Activated CD8-positive, alpha-beta T cell treated with anti-CD3 and anti-CD28 coated beads, Interleukin-2, amount 10 ng/mL, durations not matched to agents 7 days and 5 days (primary cell): ENCODE results near the gene ASB15. TPM values are rescaled to one million over a fixed set of nuclear protein-coding genes. Genes with fewer than 3 reads are reported as not detected.
"Not testable (repeated sequence)": the region's sequence is repeated elsewhere in the genome, so short reads cannot be mapped to it uniquely, and the experiment has no call there.

ENCODE experiments used
- ATAC-seq: fragments of 150-1000 bp; cut with Tn5 transposase; one replicate; pipeline ENCODE4 v1.10.0; 2021; ENCODE audit warnings: moderate library complexity
- CTCF ChIA-PET: fragments of 350-600 bp; sonication (Branson Sonifier 250); formaldehyde crosslinking; loops from one replicate; lab custom pipeline; 2021; ENCODE audit warnings: antibody characterized with exemption; lab: Charles Lee
- POLR2A ChIA-PET: fragments of 350-600 bp; sonication (Branson Sonifier 250); formaldehyde crosslinking; loops from one replicate; lab custom pipeline; 2021; ENCODE audit warnings: antibody characterized with exemption; lab: Charles Lee
- DNase-seq: peaks from one replicate; pipeline ENCODE4 v3.0.0-alpha.2; 2020
- H3K27ac Mint-ChIP-seq: one replicate; pipeline ENCODE4 v1.8.0; 2021; ENCODE audit warnings: mild to moderate bottlenecking, mixed read lengths
- H3K27me3 Mint-ChIP-seq: one replicate; pipeline ENCODE4 v1.8.0; 2021; ENCODE audit warnings: low read depth, mixed read lengths
- H3K36me3 Mint-ChIP-seq: one replicate; pipeline ENCODE4 v1.8.0; 2021; ENCODE audit warnings: low read depth, mixed read lengths
- H3K4me1 Mint-ChIP-seq: one replicate; pipeline ENCODE4 v1.8.0; 2021; ENCODE audit warnings: low read depth, mixed read lengths
- H3K4me3 Mint-ChIP-seq: one replicate; pipeline ENCODE4 v1.8.0; 2021; ENCODE audit warnings: mild to moderate bottlenecking, mixed read lengths
- H3K9me3 Mint-ChIP-seq: one replicate; pipeline ENCODE4 v1.8.0; 2022; ENCODE audit warnings: mixed read lengths; ENCODE audit not compliant: insufficient read depth
- total RNA-seq, 2 experiments: library from RNA; stranded (reverse); gene quantifications; one replicate each; pipeline ENCODE4 v1.2.3, GENCODE V29; 2021

Gene ASB15
- not detected for total RNA-seq

GRCh38 chr7:123601530-123601929 is at the start of gene ASB15:
Gene ASB15, plus strand, starts transcription at chr7:123601821. Its CDS starts 12,682 bp downstream, at chr7:123614503.
- no peak for ATAC-seq
- Mint-ChIP-seq H3K36me3 (no peaks in the 10 kb centered on the region), H3K9me3 (no peaks in the 10 kb centered on the region), H3K4me1 (no peaks in the 10 kb centered on the region), H3K4me3 (no peak within 1 kb of the TSS), H3K27ac (no peak within 1 kb of the TSS), H3K27me3 (peaks cover 7% of the 10 kb centered on the region)
- POLR2A ChIA-PET, result no interaction called here
- CTCF ChIA-PET, result no interaction called here
- no peak for DNase-seq

GRCh38 chr7:123552134-123552533 is 49.5 kb upstream of the ASB15 start:
- CTCF ChIA-PET, POLR2A ChIA-PET: not testable (repeated sequence)
- H3K36me3 Mint-ChIP-seq, result peaks cover 34% of the 10 kb centered on the region

GRCh38 chr7:123552641-123553040 is 49.0 kb upstream of the ASB15 start:
- no peaks in the 10 kb centered on the region for H3K27me3 Mint-ChIP-seq
- no peaks in the 10 kb centered on the region for H3K9me3 Mint-ChIP-seq
- H3K36me3 Mint-ChIP-seq, result peaks cover 31% of the 10 kb centered on the region
- DNase-seq (no peak), ATAC-seq (no peak)
- CTCF ChIA-PET, result no interaction called here
- POLR2A ChIA-PET, result no interaction called here
- no peak overlapping the region for H3K27ac Mint-ChIP-seq
- H3K4me3 Mint-ChIP-seq, result no peak overlapping the region
- peaks cover 10% of the 10 kb centered on the region for H3K4me1 Mint-ChIP-seq

More at GRCh38 chr7:123552134-123552533, 49.5 kb upstream of the ASB15 start:
- H3K27ac Mint-ChIP-seq, H3K9me3 Mint-ChIP-seq, DNase-seq, H3K4me3 Mint-ChIP-seq, H3K27me3 Mint-ChIP-seq, ATAC-seq: not testable (repeated sequence)
- peaks cover 15% of the 10 kb centered on the region for H3K4me1 Mint-ChIP-seq

GRCh38 chr7:123553159-123553558 is 48.5 kb upstream of the ASB15 start:
- POLR2A ChIA-PET, result no interaction called here
- CTCF ChIA-PET, result no interaction called here
- H3K4me1 Mint-ChIP-seq, result peaks cover 7% of the 10 kb centered on the region
- H3K27me3 Mint-ChIP-seq, result no peaks in the 10 kb centered on the region
- H3K27ac Mint-ChIP-seq, result no peak overlapping the region
- DNase-seq, result no peak
- ATAC-seq, result no peak
- H3K4me3 Mint-ChIP-seq, result no peak overlapping the region
- peaks cover 30% of the 10 kb centered on the region for H3K36me3 Mint-ChIP-seq
- H3K9me3 Mint-ChIP-seq, result no peaks in the 10 kb centered on the region

GRCh38 chr7:123555484-123555883 is 46.1 kb upstream of the ASB15 start:
- Mint-ChIP-seq H3K4me3 (no peak overlapping the region), H3K36me3 (peaks cover 13% of the 10 kb centered on the region), H3K9me3 (no peaks in the 10 kb centered on the region), H3K27me3 (peaks cover under 1% of the 10 kb centered on the region), H3K27ac (no peak overlapping the region), H3K4me1 (peaks cover 8% of the 10 kb centered on the region)
- POLR2A ChIA-PET, result no interaction called here
- DNase-seq (no peak), ATAC-seq (no peak)
- CTCF ChIA-PET, result no interaction called here

- no peak for DNase-seq
- Mint-ChIP-seq H3K27me3 (peaks cover 2% of the 10 kb centered on the region), H3K27ac (no peak overlapping the region), H3K4me1 (peaks cover 8% of the 10 kb centered on the region), H3K9me3 (no peaks in the 10 kb centered on the region), H3K36me3 (peaks cover 11% of the 10 kb centered on the region), H3K4me3 (no peak overlapping the region)
- ChIA-PET CTCF (interaction anchor here (1.0 to 2.4 kb wide), 5 partner anchors 12 to 192 kb away, joined by 3 to 16 read pairs (median 4); partner anchors contain the start of gene WASL), POLR2A (interaction anchor here (0.6 to 1.0 kb wide), 3 partner anchors 189 to 1272 kb away, joined by 3 to 5 read pairs (median 4); no protein-coding TSS in a partner anchor)
- ATAC-seq, result no peak
Measured at GRCh38 chr7:123557016-123557397, 44.6 kb upstream of the ASB15 start.

GRCh38 chr7:123557398-123558288 is 44.0 kb upstream of the ASB15 start, which contains the start of gene NDUFA5:
Gene NDUFA5, minus strand, starts transcription at chr7:123557818. Its CDS starts 23 bp downstream, at chr7:123557795.
- DNase-seq (peak; percentile 98), ATAC-seq (peak; percentile 96)
- ChIA-PET POLR2A (interaction anchor here (0.8 to 1.0 kb wide), 6 partner anchors 11 to 191 kb away, joined by 3 to 4 read pairs (median 4); no protein-coding TSS in a partner anchor), CTCF (interaction anchor here (0.9 to 2.4 kb wide), 7 partner anchors 11 to 191 kb away, joined by 3 to 16 read pairs (median 4); partner anchors contain the start of gene WASL)
- Mint-ChIP-seq H3K4me3 (no peak within 1 kb of the TSS), H3K36me3 (peaks cover 7% of the 10 kb centered on the region), H3K27me3 (peaks cover 2% of the 10 kb centered on the region), H3K27ac (no peak within 1 kb of the TSS), H3K9me3 (no peaks in the 10 kb centered on the region), H3K4me1 (peaks cover 7% of the 10 kb centered on the region)

GRCh38 chr7:123558289-123558874 is 43.2 kb upstream of the ASB15 start:
- Mint-ChIP-seq H3K27ac (no peak overlapping the region), H3K4me1 (peaks cover 3% of the 10 kb centered on the region), H3K27me3 (peaks cover 2% of the 10 kb centered on the region), H3K4me3 (no peak overlapping the region), H3K36me3 (no peaks in the 10 kb centered on the region), H3K9me3 (no peaks in the 10 kb centered on the region)
- ChIA-PET POLR2A (interaction anchor here (0.8 to 0.9 kb wide), 4 partner anchors 11 to 79 kb away, joined by 3 to 4 read pairs (median 4); no protein-coding TSS in a partner anchor), CTCF (interaction anchor here (0.9 to 2.4 kb wide), 5 partner anchors 13 to 191 kb away, joined by 3 to 16 read pairs (median 4); partner anchors contain the start of gene WASL)
- ATAC-seq (no peak), DNase-seq (no peak)

- no peak overlapping the region for H3K27ac Mint-ChIP-seq
- no peaks in the 10 kb centered on the region for H3K36me3 Mint-ChIP-seq
- ATAC-seq, result no peak
- POLR2A ChIA-PET, result no interaction called here
- H3K4me3 Mint-ChIP-seq, result no peak overlapping the region
- H3K9me3 Mint-ChIP-seq, result no peaks in the 10 kb centered on the region
- H3K27me3 Mint-ChIP-seq, result peaks cover 2% of the 10 kb centered on the region
- CTCF ChIA-PET, result no interaction called here
- H3K4me1 Mint-ChIP-seq, result peaks cover 3% of the 10 kb centered on the region
- DNase-seq, result no peak
Measured at GRCh38 chr7:123562121-123562520, 39.5 kb upstream of the ASB15 start.

GRCh38 chr7:123569352-123570010 is 32.1 kb upstream of the ASB15 start:
- Mint-ChIP-seq H3K9me3 (no peaks in the 10 kb centered on the region), H3K4me3 (no peak overlapping the region)
- POLR2A ChIA-PET, result interaction anchor here (1.1 kb wide), 1 partner anchor 11 kb away, joined by 3 read pairs; no protein-coding TSS in a partner anchor

More at GRCh38 chr7:123569352-123570010, 32.1 kb upstream of the ASB15 start:
- no peak overlapping the region for H3K27ac Mint-ChIP-seq
- CTCF ChIA-PET, result interaction anchor here (0.7 to 1.1 kb wide), 2 partner anchors 12 to 55 kb away, joined by 3 read pairs; partner anchors contain the start of gene NDUFA5
- H3K4me1 Mint-ChIP-seq, result no peaks in the 10 kb centered on the region
- DNase-seq (no peak), ATAC-seq (no peak)
- no peaks in the 10 kb centered on the region for H3K36me3 Mint-ChIP-seq
- H3K27me3 Mint-ChIP-seq, result peaks cover 2% of the 10 kb centered on the region
